Heart left ventricle (tissue), 13 donors: ENCODE data around the gene SGCA.

Source experiments
- POLR2A ChIP-seq, 2 donors: fragments of 450-650 bp; IDR thresholded peaks; one replicate each; pipeline ENCODE4 v1.6.1; 2017; ENCODE audit warnings: antibody characterized with exemption in 2 of 2, mild to moderate bottlenecking in 2 of 2, moderate library complexity in 2 of 2
- TF ChIP-seq, protein P1 (sequence below), 12 donors: fragments of 200-600 bp; sonication (generic) in 4 of 12; IDR thresholded peaks; one replicate each; pipeline versions ENCODE4 v1.5.0 to v1.8.0; 2018 to 2022; ENCODE audit warnings: antibody characterized with exemption in 12 of 12, mild to moderate bottlenecking in 5 of 12
- donor health status: ischemic (EF 13 %, LVEDD 7.1; RV severe dilation, severe dysfunction).
- donor health status: DM: no; HTN: yes; CAD: no.
- donor health status: DM: no; HTN: no; CAD: no.
- donor health status: ischemic (EF 25% LVEDD 6.9; RV normal size, moderate dysfunction).
- donor health status: ischemic (EF 25% LVEDD 5.7; RV mildly dilated, moderate dysfunction).
- donor health status: ischemic (EF 35%, LVEDD 5.7; RV mildly dilated, moderate dysfunction).
- donor health status: nonischemic (EF 11% LVEDD 7.7; RV severe dilation, severe dysfunction).
- donor health status: DM: yes; HTN: yes; CAD: no.
- donor health status: PGD.
- donor health status: ischemic (EF 29% LVEDD 5.4; RV normal size, mild dysfunction).
- donor health status: nonischemic (EF 23%, LVEDD 6.1; RV moderate dilation, normal function).

- TF ChIP-seq, protein P1, sequence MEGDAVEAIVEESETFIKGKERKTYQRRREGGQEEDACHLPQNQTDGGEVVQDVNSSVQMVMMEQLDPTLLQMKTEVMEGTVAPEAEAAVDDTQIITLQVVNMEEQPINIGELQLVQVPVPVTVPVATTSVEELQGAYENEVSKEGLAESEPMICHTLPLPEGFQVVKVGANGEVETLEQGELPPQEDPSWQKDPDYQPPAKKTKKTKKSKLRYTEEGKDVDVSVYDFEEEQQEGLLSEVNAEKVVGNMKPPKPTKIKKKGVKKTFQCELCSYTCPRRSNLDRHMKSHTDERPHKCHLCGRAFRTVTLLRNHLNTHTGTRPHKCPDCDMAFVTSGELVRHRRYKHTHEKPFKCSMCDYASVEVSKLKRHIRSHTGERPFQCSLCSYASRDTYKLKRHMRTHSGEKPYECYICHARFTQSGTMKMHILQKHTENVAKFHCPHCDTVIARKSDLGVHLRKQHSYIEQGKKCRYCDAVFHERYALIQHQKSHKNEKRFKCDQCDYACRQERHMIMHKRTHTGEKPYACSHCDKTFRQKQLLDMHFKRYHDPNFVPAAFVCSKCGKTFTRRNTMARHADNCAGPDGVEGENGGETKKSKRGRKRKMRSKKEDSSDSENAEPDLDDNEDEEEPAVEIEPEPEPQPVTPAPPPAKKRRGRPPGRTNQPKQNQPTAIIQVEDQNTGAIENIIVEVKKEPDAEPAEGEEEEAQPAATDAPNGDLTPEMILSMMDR (IDR thresholded peaks at IDR 0.05) = no peak
- TF ChIP-seq POLR2A (IDR thresholded peaks at IDR 0.05) = no peak
Measured at GRCh38 chr17:50144845-50145531, 20.8 kb upstream of the SGCA start.
